Neural cell (in vitro differentiated cells): ENCODE results near the gene COMMD9.

Experiments used
- CTCF ChIP-seq: fragments of 450-650 bp; IDR thresholded peaks from 2 replicates; pipeline ENCODE4 v1.5.1; 2014; ENCODE audit warnings: antibody characterized with exemption, mild to moderate bottlenecking, moderate library complexity; ENCODE audit not compliant: poor library complexity, severe bottlenecking
- EP300 ChIP-seq: fragments of 450-650 bp; conservative IDR thresholded peaks from 2 replicates; pipeline ENCODE4 v1.6.1; 2014; ENCODE audit warnings: antibody characterized with exemption, mild to moderate bottlenecking, moderate library complexity; ENCODE audit not compliant: poor library complexity, severe bottlenecking
- EZH2 ChIP-seq: fragments of 200-600, 300-800 bp; shearing (Covaris generic), sonication (generic); IDR thresholded peaks from 2 replicates; pipeline ENCODE4 v1.6.1; 2014; ENCODE audit warnings: antibody characterized with exemption, low read length, borderline replicate concordance, mild to moderate bottlenecking; ENCODE audit not compliant: insufficient read depth, poor library complexity, severe bottlenecking
- MXI1 ChIP-seq: fragments of 450-650 bp; conservative IDR thresholded peaks from 2 replicates; pipeline ENCODE4 v1.6.1; 2014; ENCODE audit warnings: antibody characterized with exemption, mild to moderate bottlenecking; ENCODE audit not compliant: poor library complexity, severe bottlenecking
- POLR2AphosphoS5 ChIP-seq: IDR thresholded peaks from 2 replicates; pipeline ENCODE4 v1.6.1; 2012
- RAD21 ChIP-seq: fragments of 450-650 bp; conservative IDR thresholded peaks from 2 replicates; pipeline ENCODE4 v1.6.1; 2014; ENCODE audit warnings: antibody characterized with exemption, mild to moderate bottlenecking, moderate library complexity
- SMC3 ChIP-seq: fragments of 450-650 bp; conservative IDR thresholded peaks from 2 replicates; pipeline ENCODE4 v1.6.1; 2014; ENCODE audit warnings: antibody characterized with exemption, mild to moderate bottlenecking, moderate library complexity; ENCODE audit not compliant: poor library complexity
- TAF1 ChIP-seq: IDR thresholded peaks from 2 replicates; pipeline ENCODE4 v1.6.1; 2012; ENCODE audit warnings: low read depth
- TF ChIP-seq, protein P1 (sequence below): IDR thresholded peaks from 2 replicates; pipeline ENCODE4 v1.6.1; 2012; ENCODE audit warnings: borderline replicate concordance

DNA sequence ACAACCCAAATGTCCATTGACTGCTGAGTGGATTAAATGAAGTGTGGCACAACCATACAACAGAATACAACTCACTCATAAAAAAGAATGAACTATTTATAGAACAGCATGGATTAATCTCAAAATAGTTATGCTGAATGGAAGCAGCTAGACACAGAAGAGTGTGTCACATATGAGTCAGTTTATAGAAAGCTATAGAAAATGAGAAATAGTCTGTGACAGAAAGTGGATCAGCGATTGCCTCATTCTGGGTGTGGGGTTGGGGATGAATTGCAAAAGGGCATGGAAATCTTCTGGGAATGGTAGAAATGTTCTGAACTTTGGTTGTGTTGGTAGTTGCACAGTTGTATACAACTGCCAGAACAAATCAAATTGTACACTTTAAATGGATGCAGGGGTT lies 44.2 kb upstream of the COMMD9 start:
- TF ChIP-seq, protein P1, sequence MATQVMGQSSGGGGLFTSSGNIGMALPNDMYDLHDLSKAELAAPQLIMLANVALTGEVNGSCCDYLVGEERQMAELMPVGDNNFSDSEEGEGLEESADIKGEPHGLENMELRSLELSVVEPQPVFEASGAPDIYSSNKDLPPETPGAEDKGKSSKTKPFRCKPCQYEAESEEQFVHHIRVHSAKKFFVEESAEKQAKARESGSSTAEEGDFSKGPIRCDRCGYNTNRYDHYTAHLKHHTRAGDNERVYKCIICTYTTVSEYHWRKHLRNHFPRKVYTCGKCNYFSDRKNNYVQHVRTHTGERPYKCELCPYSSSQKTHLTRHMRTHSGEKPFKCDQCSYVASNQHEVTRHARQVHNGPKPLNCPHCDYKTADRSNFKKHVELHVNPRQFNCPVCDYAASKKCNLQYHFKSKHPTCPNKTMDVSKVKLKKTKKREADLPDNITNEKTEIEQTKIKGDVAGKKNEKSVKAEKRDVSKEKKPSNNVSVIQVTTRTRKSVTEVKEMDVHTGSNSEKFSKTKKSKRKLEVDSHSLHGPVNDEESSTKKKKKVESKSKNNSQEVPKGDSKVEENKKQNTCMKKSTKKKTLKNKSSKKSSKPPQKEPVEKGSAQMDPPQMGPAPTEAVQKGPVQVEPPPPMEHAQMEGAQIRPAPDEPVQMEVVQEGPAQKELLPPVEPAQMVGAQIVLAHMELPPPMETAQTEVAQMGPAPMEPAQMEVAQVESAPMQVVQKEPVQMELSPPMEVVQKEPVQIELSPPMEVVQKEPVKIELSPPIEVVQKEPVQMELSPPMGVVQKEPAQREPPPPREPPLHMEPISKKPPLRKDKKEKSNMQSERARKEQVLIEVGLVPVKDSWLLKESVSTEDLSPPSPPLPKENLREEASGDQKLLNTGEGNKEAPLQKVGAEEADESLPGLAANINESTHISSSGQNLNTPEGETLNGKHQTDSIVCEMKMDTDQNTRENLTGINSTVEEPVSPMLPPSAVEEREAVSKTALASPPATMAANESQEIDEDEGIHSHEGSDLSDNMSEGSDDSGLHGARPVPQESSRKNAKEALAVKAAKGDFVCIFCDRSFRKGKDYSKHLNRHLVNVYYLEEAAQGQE, result no peak
- no peak for TF ChIP-seq SMC3
- no peak for TF ChIP-seq CTCF
- TF ChIP-seq EP300, result no peak
- TF ChIP-seq MXI1, result no peak
- TF ChIP-seq POLR2AphosphoS5, result no peak
- TF ChIP-seq EZH2, result no peak
- no peak for TF ChIP-seq RAD21
- no peak for TF ChIP-seq TAF1
